Muscle of arm (tissue), 12 donors: Measurements from ENCODE around the gene CA12. TPM values are rescaled to one million over a fixed set of nuclear protein-coding genes. Genes with fewer than 3 reads are reported as not detected.

ENCODE experiments used
- DNase-seq: peaks from one replicate; pipeline ENCODE4 v3.0.0-alpha.2; 2013
- polyA plus RNA-seq, 12 donors: library from polyadenylated mRNA; unstranded; fragments of 120-200 nt; gene quantifications; one replicate each; pipeline ENCODE4 v1.2.1, GENCODE V29; 2013; ENCODE audit not compliant: insufficient read length in 12 of 12

CA12 gene
- polyA plus RNA-seq, 12 donors = 0.88 to 11.3 (median 1.4) TPM; not detected in 1

DNA sequence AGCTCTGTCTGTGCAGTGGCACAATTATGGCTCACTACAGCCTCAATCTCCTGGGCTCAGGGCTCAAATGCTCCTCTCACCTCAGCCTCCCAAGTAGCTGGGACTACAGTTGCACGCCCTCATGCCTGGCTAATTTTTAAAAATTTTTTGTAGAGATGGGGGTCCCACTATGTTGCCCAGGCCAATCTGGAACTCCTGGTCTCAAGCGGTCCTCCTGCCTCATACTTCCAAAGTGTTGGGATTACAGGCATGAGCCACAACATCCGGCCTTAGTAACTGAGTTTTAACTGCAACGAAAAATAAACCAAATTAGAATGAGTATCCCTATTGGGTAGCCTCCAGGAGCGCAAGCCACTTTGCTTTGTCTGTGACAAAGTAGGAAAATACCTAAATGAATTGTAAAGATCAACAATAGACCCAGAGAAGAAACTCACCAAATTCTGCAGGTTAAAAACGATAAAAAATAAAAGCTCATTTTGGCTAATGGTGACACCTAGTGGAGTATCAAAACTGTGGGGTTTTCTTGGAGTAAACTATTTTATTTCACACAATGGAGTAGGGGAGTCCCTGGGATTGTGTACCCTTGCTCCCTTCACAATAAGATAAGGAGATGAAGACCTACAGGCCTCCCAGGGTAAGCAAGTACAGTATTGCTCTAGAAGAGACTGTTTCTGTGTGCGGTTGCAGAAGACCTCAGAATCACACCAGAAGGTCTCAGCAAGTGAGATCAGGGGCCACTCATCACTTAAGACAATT is 21.0 kb upstream of the CA12 start:
- DNase-seq = no peak

DNA sequence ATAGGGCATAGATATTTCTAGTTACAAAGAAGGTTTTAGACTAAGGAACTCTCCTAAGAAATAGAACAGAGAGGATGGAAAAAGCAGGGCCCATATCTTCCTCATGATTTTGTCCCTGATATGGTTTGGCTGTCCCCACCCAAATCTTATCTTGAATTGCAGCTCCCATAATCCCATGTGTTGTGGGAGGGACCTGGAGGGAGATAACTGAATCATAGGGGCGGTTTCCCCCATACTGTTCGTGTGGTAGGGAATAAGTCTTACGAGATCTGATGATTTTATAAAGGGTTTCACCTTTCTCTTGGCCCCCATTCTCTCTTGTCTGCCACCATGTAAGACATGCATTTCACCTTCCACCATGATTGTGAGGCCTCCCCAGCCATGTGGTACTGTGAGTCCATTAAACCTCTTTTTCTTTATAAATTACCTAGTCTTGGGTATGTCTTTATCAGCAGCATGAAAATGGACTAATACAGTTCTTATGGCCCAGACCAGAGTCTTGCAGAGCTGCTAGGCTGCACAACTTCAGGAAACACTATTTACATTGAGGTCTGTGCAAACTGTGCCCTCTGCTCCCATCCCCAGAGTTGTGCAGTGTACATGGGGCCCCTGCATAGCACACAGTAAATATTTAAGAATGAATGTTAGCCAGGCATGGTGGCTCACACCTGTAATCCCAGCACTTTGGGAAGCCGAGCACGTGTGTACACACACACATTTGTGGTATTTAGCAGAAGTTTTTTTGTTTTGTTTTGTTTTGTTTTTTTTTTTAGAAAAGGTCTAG is 20.3 kb upstream of the CA12 start:
- no peak for DNase-seq

DNA sequence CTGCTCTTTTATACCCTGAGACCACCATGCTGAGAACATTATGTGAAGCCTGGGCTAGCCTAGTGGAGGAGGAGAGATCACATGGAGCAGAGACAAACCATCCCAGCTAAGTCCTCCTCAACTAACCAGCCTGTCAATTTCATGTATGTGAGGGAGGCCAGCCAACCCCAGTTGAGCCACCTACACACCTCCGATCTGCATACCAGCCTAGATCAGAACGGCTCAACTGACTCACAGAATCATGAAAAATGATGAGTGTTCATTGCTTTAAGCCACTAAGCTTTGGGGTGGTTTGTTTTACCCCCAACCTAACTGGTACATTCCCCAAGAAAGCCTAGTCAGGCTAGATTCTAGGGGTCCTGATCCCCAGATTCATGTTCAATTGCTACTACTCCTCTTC is 19.4 kb upstream of the CA12 start:
- DNase-seq = no peak

DNA sequence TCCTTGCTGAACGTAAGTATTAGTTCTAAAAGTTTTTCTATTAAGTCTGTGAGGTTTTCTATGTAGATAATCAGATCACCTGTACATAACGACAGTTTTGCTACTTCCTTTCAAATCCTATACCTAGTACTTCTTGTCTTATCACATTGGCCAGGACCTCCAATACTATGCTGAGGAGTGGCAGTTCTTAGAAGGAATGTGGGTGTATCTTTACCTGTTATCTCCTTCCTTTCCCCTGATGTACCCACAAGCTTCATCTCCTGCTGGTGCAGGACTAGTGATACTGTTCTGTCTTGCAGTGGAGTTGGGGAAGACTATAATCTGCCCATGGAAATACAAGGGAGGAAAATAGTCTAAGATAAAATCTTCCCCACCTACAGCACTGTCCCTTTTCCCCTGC is 16.8 kb upstream of the CA12 start:
- no peak for DNase-seq

DNA sequence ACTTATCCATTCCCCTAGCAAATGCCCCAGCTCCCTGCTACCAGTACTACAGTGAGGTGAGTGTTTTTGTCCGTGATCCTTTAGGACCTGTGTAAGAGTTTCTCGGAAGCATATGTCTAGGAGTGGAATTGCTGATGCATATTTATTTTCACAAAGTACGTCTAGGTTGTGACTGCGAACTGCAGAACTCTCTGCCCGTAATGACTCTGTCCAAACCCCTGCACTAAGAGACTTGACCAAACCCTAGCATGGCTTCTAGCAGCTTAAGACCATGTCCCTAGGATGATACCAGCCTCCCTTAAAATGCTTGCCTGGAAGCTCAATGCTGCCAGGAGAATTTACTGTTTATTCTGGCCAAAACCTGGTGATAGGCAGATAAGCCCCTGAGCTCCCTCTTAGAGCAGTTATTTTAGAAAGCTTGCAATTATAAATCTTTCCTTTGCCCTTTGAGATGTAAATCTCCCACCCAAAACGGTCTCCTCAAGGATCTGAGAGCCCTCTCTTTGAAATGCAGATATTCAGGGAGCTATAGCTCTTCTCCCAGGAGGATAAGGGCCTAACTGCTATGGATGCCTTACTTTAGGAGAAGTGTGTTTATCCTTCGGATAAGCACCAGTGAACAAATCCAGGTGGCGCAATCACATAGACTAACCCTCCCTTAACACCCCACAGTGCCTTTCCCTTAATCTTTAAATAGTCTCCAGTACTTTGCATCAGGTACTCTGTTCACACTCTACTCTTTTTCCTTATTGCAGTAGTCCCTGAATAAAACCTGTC is 14.7 kb upstream of the CA12 start:
- DNase-seq = no peak

DNA sequence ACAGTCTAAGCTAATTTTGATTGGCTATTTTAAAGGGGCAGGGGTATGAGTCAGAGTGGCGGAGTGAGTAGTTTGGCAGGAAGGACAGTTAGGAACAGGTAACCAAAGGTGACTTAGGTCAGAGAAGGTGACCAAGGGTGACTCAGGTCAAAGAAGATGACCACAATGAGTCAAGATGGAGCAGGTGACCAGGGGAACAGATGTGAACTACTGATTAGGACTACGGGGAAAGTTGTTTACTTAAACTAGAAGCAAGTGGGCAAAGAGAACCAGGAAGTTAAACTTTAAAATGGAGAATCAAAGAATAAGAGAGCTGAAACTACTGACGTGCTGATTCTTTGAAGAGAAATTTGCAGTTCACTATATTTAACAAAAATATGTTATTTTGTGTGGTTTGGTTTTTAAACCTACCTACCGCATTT is 14.1 kb upstream of the CA12 start:
- no peak for DNase-seq

DNA sequence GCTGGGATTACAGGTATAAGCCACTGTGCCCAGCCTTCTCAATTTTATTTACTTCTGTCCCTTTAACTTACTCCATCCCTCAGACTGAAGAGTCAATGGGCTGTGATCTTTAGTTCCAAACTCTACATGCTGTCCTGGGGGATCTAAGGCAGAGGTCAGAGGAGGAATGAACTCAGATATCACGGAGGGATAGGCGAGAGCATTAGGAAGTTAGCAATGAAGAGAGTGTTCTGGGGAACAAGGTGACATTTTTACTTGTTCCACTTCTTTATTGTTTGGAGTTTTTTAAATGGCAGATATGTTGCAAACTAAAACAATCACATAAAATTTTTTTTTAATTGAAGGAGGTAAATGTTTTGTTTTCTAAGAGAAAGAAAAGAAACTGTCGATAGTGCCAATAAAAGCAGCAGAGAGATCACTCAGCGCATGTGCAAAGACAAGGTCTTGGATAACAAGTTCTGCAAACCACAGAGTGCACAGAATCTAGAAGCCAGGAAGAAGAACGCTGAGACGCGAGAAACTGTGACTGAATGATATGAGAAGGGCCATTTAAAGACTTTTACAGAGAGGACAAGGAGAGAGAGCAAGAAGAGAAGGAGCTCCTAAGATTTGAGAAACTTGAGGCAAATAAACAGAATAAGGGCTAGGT is 10.8 kb upstream of the CA12 start:
- DNase-seq = no peak

DNA sequence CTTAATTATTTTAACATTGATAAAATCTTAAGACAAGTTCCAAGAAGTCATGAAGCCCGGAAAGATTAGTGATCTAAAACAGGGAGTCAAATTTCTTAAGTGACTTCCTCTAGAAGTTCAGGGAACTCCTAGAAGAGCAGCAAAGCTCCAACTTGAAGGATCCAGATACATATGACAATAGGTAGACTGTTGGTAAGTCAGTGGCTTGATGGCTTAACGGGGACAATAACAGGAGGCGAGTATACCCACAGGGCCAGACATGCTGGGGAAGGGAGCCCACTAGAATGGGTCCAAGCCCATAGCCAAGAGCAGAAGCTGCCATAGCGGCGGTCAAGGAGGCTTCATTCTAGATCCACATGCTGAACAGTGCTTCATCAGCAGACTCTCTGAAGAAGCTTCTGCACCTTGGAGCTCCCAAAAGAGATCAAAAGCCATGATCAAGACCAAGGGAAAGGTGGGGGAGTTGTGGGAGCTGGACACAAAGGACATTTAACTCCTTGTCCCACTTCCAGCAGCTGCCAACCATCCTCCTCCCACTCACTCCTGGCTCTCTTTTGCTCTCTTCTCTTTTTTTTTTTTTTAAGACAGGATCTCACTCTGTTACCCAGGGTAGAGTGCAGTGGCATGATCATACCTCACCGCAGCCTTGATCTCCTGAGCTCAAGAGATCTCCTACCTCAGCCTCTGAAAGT is 10.2 kb upstream of the CA12 start:
- no peak for DNase-seq

DNA sequence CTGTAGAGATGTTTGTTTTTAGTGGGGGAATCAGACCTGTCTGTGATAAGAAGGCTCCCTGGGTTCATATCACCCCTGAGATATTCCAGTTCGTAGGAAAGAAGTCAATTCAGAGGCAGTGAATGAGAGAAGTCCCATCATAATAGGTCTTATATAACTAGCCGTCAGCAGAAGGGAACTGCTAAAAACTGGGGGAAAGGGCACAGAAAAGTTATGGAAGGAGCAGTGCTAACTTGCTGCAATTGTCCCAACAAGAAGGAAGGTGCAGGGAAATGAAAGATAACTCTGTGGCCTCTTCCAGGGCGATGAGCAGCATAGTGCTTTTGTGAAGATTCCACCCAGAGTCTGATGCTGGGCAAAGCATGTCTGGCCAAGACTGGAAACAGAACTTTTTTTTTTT is 9.0 kb upstream of the CA12 start:
- no peak for DNase-seq

DNA sequence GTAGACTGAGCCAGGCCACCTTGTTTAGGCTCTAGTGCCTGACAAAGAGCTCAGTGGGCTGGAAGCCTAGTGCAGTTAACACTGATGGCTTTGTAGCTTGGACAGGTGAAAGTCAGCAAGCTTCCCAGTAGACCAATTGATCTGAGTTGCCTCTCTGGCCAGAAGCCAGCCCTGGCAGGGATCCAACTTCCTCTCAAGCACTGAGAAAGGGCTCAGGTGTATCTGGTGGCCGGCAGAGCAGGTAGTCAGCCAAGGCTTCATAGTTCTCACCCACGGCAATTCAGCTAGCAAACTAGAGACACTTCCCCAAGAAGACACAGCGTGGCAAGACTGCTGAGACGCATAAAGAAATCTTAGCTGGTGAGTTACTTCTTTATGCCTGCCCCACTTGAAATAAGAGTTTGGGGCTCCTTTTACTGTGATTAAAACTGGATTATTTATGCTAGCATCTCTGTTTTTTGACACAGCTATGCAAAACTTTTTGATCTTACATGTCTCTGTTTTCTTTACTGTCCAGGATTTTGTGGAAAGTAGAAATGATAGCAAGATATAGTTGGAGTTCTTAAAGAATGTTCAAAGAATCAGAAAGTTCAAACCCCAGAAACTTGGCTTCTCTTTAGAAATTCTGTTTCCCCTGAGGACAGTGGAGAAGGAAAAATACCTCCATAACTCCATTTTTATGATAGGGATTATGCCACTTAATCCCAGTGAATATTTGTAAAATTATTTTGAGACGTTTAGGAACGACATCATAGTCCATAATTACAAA is 8.4 kb upstream of the CA12 start:
- no peak for DNase-seq

DNA sequence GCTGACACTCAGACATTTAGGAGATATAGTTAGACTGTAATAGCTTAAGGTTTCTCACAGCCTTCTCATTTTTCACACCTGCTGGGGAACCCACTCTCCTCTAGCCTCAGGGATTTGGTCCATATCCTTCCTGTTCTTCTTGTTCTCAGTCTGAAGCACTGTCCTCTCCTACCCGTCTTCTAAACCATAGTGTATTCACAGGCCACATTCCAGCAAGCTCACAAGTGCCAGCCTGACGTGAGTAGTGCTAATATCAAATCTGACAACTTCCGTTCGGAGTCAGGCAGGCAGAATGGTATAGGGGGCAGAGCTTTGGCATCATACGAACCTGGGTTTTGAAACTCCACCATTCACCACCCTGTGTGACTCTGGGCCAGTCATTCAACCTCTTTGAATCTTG is 6.9 kb upstream of the CA12 start:
- no peak for DNase-seq

DNA sequence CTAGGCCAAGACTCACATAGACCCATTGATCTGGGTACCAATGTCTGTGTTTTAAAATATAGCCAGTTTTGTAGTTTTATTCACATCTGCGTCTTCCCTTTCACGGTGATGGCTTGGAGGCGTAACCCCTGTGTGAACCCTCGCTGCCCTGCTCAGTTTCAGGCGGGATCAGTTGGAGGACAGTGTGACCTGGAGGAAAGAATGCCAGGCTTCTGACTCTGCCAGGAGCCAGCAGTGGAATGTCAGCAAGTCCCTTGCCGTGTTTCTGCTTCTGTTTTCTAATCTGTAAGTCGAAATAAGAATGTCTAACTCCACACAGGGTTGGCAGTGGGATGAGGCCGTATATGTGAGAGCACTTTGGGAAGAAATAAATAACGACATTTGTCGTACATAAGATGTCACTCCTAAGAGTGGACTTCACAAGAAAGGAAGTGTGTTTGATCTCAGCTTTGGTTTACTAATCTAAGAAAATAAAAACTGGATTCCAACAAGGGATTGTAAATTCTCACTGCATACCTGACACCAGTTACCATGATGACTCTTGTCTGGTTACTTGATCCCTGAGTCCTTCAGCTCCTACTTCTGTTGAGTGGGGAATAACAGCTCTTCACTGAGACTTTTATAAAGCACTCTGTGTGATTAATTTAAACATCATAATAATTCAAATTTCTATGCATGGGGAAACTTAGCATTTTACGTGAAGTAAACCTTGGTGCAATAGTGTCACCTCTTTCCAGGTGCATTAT is 6.3 kb upstream of the CA12 start:
- no peak for DNase-seq

DNA sequence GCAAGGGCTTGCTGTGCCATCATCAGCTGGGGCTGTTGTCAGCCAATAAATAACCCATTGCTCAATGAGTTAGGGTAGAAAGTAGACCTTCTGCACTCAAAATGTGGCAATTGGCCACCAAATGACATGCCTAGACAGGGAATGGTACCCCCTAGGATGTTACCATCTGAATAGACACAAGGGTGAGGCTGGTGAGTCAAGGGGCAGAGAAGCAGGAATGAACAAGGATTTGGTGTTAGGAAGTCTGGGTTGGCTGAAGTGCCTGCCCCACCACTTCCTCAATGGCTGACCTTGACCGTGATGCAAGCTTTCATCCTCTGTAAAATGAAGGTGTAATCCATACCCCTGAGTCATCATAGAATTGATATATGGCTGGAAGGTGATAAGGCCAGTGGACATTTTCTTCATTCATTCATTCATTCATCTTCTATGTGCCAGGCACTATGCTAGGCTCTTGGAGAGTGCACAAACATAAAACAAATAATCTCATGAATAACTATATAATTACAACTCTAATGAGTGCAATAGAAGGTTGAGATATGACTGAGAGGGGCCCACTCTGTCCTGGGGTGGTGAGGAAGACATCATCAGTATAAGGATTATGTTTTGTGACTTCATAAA is 4.4 kb upstream of the CA12 start:
- DNase-seq = no peak

DNA sequence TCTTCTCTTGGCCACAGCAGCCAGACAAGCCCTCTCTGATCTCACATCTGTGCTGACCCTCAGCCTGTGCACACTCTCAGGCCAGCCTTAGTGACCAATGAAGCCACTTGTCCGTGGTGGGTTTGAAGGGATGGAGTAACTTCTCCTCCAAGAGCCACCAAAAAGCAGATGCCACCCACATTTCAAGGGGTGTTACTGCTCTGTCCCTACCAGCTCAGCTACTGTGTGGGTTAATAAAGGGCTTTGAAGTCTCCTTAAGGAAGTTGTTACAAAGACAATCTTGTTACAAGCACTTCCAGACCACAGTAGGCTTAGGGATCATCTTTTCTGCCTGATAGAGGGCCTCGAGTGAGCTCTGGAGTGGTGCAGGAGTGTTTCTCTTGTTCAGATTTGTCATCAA is 3.3 kb upstream of the CA12 start:
- DNase-seq = no peak

DNA sequence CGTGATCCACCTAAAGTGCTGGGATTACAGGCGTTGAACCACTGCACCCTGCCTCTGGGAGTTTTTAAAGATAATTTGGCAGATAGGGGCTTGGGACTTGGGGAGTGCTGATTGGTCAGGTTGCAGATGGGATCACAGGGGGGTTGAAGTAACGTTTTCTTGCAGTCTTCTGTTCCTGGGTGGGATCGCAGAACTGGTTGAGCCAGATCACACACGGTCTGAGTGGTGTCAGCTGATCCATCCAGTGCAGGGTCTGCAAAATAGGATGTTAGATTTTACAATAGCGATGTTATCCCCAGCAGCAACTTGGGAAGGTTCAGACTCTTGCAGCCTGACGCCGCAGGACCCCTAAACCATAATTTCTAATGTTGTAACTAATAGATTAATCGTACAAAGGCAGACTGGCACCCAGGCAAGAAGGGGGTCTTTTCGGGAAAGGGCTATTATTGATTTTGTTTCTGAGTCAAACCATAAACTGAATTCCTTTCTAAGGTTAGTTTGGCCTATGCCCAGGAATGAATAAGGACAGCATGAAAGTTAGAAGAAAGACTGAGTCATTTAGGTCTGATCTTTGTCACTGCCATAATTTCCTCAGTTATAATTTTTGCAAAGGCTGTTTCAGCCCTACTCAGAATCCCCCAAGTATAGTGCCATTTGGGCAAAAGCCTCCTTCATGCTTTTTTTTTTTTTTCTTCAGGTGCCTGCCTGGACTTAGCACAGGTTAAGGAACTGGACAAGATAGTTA is 1.5 kb upstream of the CA12 start:
- no peak for DNase-seq

DNA sequence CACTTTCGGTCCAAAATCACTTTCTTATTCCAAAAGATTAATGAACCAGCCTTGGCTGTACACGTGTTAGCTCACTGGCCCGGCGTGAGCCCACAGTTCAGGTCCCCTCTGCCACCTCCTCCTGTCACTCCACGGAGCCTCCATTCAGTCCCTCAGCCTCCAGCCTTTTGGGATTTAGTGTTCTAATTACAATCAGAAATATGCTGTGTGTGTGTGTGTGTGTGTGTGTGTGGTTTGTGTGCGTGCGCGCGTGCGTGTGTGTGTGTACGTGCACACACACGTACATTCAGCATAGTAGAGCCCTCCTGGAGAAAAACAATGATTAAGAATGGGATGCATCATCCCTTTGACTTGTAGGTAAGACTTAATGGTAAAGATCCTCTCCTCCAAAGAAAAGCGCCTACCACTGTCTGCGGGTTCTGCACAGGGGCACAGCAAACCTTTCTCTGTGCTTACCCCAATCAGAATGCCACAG is 801 bp downstream of the CA12 start:
- DNase-seq = no peak

DNA sequence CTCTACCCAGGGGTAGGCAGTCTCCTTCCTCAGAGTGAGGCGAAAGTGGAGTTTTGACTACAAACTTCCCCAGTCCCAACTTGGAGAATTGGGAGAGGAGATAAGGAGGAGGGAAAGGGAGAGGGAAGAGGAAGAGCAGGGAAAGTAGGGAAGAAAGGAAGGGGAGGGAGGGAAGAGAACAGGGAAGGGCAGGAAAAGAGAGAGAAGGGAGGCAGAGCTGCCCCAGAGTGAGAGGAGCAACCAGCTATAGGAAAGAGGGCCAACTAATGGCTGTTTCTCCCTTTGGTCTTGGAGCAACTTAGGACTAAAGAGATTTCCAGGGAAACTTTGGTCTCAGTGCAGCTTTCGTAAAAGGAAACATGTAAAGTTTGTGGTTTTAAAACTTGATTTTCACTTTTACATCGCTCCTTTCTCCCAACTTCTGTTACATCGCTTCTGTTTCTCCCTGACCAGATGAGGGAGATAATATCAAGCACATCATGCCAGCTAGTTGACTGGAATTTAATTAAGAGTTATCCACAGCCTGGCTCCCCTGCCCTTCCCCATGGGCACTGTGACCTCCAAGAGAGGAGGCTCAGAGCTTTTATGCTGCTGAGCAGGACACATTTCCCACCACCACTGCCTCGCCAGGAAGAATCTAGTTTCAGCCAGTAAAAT is 1.4 kb downstream of the CA12 start:
- DNase-seq = no peak
